Loucy (cell line): ENCODE results near the gene MACROD2.

Experiments
- CTCF ChIP-seq: fragments of 200-600 bp; sonication (generic); conservative IDR thresholded peaks from 2 replicates; pipeline ENCODE4 v1.5.1; 2014; ENCODE audit warnings: mild to moderate bottlenecking, antibody characterized with exemption, low read length
- EZH2phosphoT487 ChIP-seq: fragments of 200-600 bp; IDR thresholded peaks from 2 replicates; pipeline ENCODE4 v1.6.1; 2018; ENCODE audit warnings: antibody characterized with exemption, mild to moderate bottlenecking, moderate library complexity, borderline replicate concordance

- no peak for TF ChIP-seq EZH2phosphoT487
- no peak for TF ChIP-seq CTCF
Measured at GRCh38 chr20:15799871-15800270, 1804.6 kb downstream of the MACROD2 start.
